GM12878 (cell line): ENCODE measurements around the gene PALLD. TPM values are rescaled to one million over a fixed set of nuclear protein-coding genes. Genes with fewer than 3 reads are reported as not detected.

Experiments
- ATAC-seq: fragments of 200-7000 bp; cut with Tn5 transposase; 3 replicates; pipeline ENCODE4 v1.9.1; 2020; ENCODE audit warnings: mild to moderate bottlenecking, moderate library complexity
- BruUV-seq: library from RNA; stranded (reverse); fragments of 400-500 nt; replicated peaks from 2 replicates; lab custom pipeline; 2021; lab: Mats Ljungman, UMichigan
- CTCF ChIA-PET: fragments of 300-600 bp; sonication (Branson Sonifier 250); formaldehyde crosslinking; extraction: SDS; loops from one replicate; lab custom pipeline; 2021; ENCODE audit warnings: inconsistent platforms; lab: Yijun Ruan, JAX
- POLR2A ChIA-PET: fragments of 350-600 bp; formaldehyde crosslinking; extraction: SDS; loops from one replicate; lab custom pipeline; 2021; ENCODE audit warnings: inconsistent platforms; lab: Charles Lee
- RAD21 ChIA-PET: fragments of 300-600 bp; sonication (Branson Sonifier 250); formaldehyde crosslinking; loops from one replicate; lab custom pipeline; 2023; ENCODE audit warnings: antibody characterized with exemption; ENCODE audit not compliant: unreplicated experiment; lab: Charles Lee
- SMC1A ChIA-PET: fragments of 300-600 bp; sonication (Branson Sonifier 250); formaldehyde crosslinking; loops from one replicate; lab custom pipeline; 2023; ENCODE audit not compliant: unreplicated experiment, uncharacterized antibody; lab: Charles Lee
- DNase-seq: peaks from one replicate; pipeline ENCODE4 v3.0.0-alpha.2; 2011; ENCODE audit warnings: low read depth, low spot score
- FAIRE-seq: peaks from 3 replicates; lab custom pipeline; 2011; peaks lifted over from hg19 to GRCh38; lab: Jason Lieb, UNC
- H2AFZ ChIP-seq: 2 replicates; pipeline ENCODE4 v1.6.0; 2011; ENCODE audit warnings: low read depth, low read length, control low read depth; ENCODE audit not compliant: control insufficient read depth
- H3K27ac ChIP-seq: 2 replicates; pipeline ENCODE4 v1.5.1; 2011; ENCODE audit warnings: control low read depth; ENCODE audit not compliant: control insufficient read depth, insufficient read depth
- H3K27me3 ChIP-seq, 2 experiments: replicated peaks in 1 of 2; 2 replicates each; pipeline versions ENCODE4 v1.6.0 to v1.6.1; 2011; ENCODE audit warnings: low read length in 1 of 2; ENCODE audit not compliant: control insufficient read depth in 2 of 2, insufficient read depth in 2 of 2
- H3K36me3 ChIP-seq, 2 experiments: 2 replicates each; pipeline ENCODE4 v1.5.1; 2011; ENCODE audit warnings: low read length in 1 of 2; ENCODE audit not compliant: control insufficient read depth in 2 of 2, insufficient read depth in 2 of 2
- H3K4me1 ChIP-seq: 2 replicates; pipeline ENCODE4 v1.6.1; 2011; ENCODE audit warnings: mild to moderate bottlenecking, low read length, moderate library complexity, mixed read lengths; ENCODE audit not compliant: control insufficient read depth, insufficient read depth
- H3K4me2 ChIP-seq: 2 replicates; pipeline ENCODE4 v1.6.0; 2011; ENCODE audit warnings: control low read depth; ENCODE audit not compliant: control insufficient read depth, insufficient read depth
- H3K4me3 ChIP-seq: fragments of 200-600 bp; sonication (generic); 2 replicates; pipeline ENCODE4 v1.5.1; 2016
- H3K79me2 ChIP-seq: 2 replicates; pipeline ENCODE4 v1.6.0; 2011; ENCODE audit warnings: low read length; ENCODE audit not compliant: control insufficient read depth, insufficient read depth
- H3K9ac ChIP-seq: 2 replicates; pipeline ENCODE4 v1.8.0; 2011; ENCODE audit warnings: low read length, control low read depth, mixed read lengths; ENCODE audit not compliant: control insufficient read depth, insufficient read depth
- H3K9me3 ChIP-seq: replicated peaks from 3 replicates; pipeline ENCODE4 v1.5.1; 2011; ENCODE audit warnings: mild to moderate bottlenecking, low read length; ENCODE audit not compliant: control insufficient read depth, insufficient read depth
- H4K20me1 ChIP-seq: 2 replicates; pipeline ENCODE4 v1.6.0; 2011; ENCODE audit not compliant: control insufficient read depth, insufficient read depth
- CREM ChIP-seq: IDR thresholded peaks from 2 replicates; pipeline ENCODE4 v1.6.1; 2014; ENCODE audit warnings: antibody characterized with exemption, low read depth
- CTCF ChIP-seq, 3 experiments: IDR thresholded peaks in 2 of 3; conservative IDR thresholded peaks in 1 of 3; 2 replicates each; pipeline ENCODE4 v1.5.1; 2011; ENCODE audit warnings: low read depth in 3 of 3, low read length in 3 of 3, mild to moderate bottlenecking in 3 of 3, control low read depth in 2 of 3, moderate library complexity in 2 of 3, inconsistent platforms in 1 of 3, mixed read lengths in 1 of 3; ENCODE audit not compliant: control insufficient read depth in 2 of 3, insufficient read depth in 1 of 3; ENCODE audit errors: extremely low read depth in 1 of 3
- EED ChIP-seq: sonication (generic); IDR thresholded peaks from 2 replicates; pipeline ENCODE4 v1.6.1; 2016; ENCODE audit warnings: antibody characterized with exemption, low read depth
- ETV6 ChIP-seq, 2 experiments: fragments of 450-650 bp in 1 of 2; IDR thresholded peaks in 1 of 2; conservative IDR thresholded peaks in 1 of 2; 2 replicates each; pipeline ENCODE4 v1.6.1; 2014; ENCODE audit warnings: antibody characterized with exemption in 1 of 2, borderline replicate concordance in 1 of 2, low read depth in 1 of 2, mild to moderate bottlenecking in 1 of 2, moderate library complexity in 1 of 2
- KDM1A ChIP-seq: fragments of 200-600 bp; sonication (generic); IDR thresholded peaks from 2 replicates; pipeline ENCODE4 v1.6.1; 2016; ENCODE audit warnings: borderline replicate concordance
- YBX1 ChIP-seq: fragments of 450-650 bp; IDR thresholded peaks from 2 replicates; pipeline ENCODE4 v1.6.1; 2016; ENCODE audit warnings: antibody characterized with exemption
- YY1 ChIP-seq: IDR thresholded peaks from 2 replicates; pipeline ENCODE4 v1.6.1; 2011; ENCODE audit warnings: low read depth, mild to moderate bottlenecking, low read length
- WGBS: methylation state at CpG from one replicate; pipeline ENCODE4 v1.1.6; 2016; ENCODE audit warnings: low lambda C conversion rate; ENCODE audit not compliant: insufficient replicate concordance, insufficient coverage; ENCODE audit errors: missing lambda C conversion rate; 5-methylcytosine and 5-hydroxymethylcytosine counted together
- in situ Hi-C: fragments of 300-500 bp; cut with MboI; formaldehyde crosslinking; loops from 9 replicates; pipeline ENCODE4 v1.14.3; 2018; ENCODE audit warnings: mixed read lengths
- intact Hi-C: fragments of 100-400 bp; cut with micrococcal nuclease; formaldehyde crosslinking; loops from one replicate; pipeline ENCODE4 v1.14.2; 2022; ENCODE audit not compliant: unreplicated experiment
- polyA plus RNA-seq, 11 experiments: library from polyadenylated mRNA; depleted of rRNA in 4 of 11; unstranded in 6 of 11; stranded (reverse) in 5 of 11; fragments of >200 nt; fragmentation: Nextera tagmentation in 4 of 11; fragmentation: Illumina TruSeq in 1 of 11; extraction: Ambion mirVana in 4 of 11; extraction: Trizol in 1 of 11; gene quantifications; 1 replicate in 1 of 11; 2 replicates in 10 of 11; pipeline versions ENCODE4 v1.2.1 to v1.2.3, GENCODE V29; 2011 to 2016; ENCODE audit warnings: inconsistent platforms in 2 of 11, missing spikeins in 2 of 11, low read depth in 1 of 11
- total RNA-seq, 4 experiments: library from RNA; depleted of rRNA in 3 of 4; stranded (reverse); fragments of >200 nt in 3 of 4; fragmentation: Illumina TruSeq in 1 of 4; extraction: Trizol in 1 of 4; gene quantifications; 2 replicates each; pipeline versions ENCODE4 v1.2.1 to v1.2.3, GENCODE V29; 2013 to 2021
- TF ChIP-seq, protein P1 (sequence below): fragments of 450-650 bp; formaldehyde crosslinking; IDR thresholded peaks from 2 replicates; pipeline ENCODE4 v1.4.0; 2022; ENCODE audit warnings: mild to moderate bottlenecking, moderate library complexity
- TF ChIP-seq, protein P2 (sequence below): fragments of 450-650 bp; IDR thresholded peaks from 2 replicates; pipeline ENCODE4 v1.6.1; 2016; ENCODE audit warnings: mild to moderate bottlenecking
- TF ChIP-seq, protein P3 (sequence below): fragments of 150-350 bp; IDR thresholded peaks from 2 replicates; pipeline ENCODE4 v1.6.1; 2016; ENCODE audit warnings: low read depth, low read length
- TF ChIP-seq, protein P4 (sequence below): IDR thresholded peaks from 2 replicates; pipeline ENCODE4 v1.6.1; 2011; ENCODE audit warnings: mild to moderate bottlenecking, low read depth, low read length, moderate library complexity; ENCODE audit not compliant: insufficient replicate concordance

Gene PALLD
- total and polyA plus RNA-seq, 10 of the 15 experiments (the other 5 are each of a cell fraction or from before 2014, with no cell fraction given): 1.0 to 7.7 (median 1.7) TPM

DNA sequence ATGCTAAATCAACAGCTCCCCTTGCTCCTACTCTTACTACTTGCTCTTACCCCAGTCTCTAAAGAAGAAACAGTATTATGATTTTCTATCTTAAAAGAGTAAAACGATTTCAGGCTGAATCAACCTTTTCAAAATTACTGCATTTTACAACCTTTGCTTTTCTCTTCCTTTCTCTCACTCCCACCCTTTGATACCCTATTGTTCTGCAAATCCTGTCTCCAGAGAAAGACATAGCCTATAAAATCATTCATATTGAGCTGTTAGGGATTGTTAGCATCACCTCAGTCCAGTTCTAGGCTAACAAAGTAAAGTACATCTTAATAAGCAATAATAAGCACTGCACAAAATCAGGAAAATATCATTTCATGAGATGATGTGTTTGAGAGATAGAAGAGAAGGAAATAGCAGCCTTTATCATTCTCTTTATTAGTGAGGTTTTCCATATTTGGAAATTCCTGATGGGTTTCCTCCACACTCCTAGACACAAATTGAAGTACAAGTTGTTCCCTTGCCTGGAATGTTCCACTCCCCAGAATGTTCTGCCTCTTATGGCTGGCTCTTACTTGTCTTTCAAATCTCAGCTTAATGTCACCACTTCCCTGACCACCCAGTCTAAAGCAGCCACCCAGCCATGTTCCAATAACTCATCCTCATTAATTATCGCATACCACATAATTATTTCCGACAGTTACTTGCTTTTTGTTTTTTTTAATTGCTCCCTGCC lies 219.7 kb downstream of the PALLD start:
- Histone ChIP-seq H3K4me2 (no peak overlapping the region), H3K9ac (no peak overlapping the region), H3K36me3 (no peaks in the 10 kb centered on the region), H3K27ac (no peak overlapping the region), H3K4me3 (no peak overlapping the region), H3K79me2 (no peaks in the 10 kb centered on the region), H3K4me1 (no peaks in the 10 kb centered on the region), H3K9me3 (no peaks in the 10 kb centered on the region), H4K20me1 (no peaks in the 10 kb centered on the region), H3K27me3 (no peaks in the 10 kb centered on the region), H2AFZ (no peak overlapping the region)
- ChIA-PET POLR2A (no interaction called here), RAD21 (interaction anchor here (1.0 to 2.1 kb wide), 6 partner anchors 9 to 136 kb away, joined by 3 to 5 read pairs (median 4); no protein-coding TSS in a partner anchor), CTCF (interaction anchor here (1.0 to 1.6 kb wide), 2 partner anchors 207 to 769 kb away, joined by 4 to 7 read pairs; no protein-coding TSS in a partner anchor), SMC1A (interaction anchor here (0.6 to 2.8 kb wide), 7 partner anchors 8 to 209 kb away, joined by 3 to 7 read pairs (median 3); no protein-coding TSS in a partner anchor)
- no peak for DNase-seq
- intact Hi-C loops: loop anchor here (10.0 kb wide), 1 partner anchor 532 kb away; no protein-coding TSS in a partner anchor
- no peak for ATAC-seq
- no TSS peak for BruUV-seq
- in situ Hi-C loops: no loop called here
- no peak for FAIRE-seq
- WGBS: 36% methylated on average over 3 of the region's 3 CpGs
- no peak for TF ChIP-seq KDM1A
- TF ChIP-seq, protein P1, sequence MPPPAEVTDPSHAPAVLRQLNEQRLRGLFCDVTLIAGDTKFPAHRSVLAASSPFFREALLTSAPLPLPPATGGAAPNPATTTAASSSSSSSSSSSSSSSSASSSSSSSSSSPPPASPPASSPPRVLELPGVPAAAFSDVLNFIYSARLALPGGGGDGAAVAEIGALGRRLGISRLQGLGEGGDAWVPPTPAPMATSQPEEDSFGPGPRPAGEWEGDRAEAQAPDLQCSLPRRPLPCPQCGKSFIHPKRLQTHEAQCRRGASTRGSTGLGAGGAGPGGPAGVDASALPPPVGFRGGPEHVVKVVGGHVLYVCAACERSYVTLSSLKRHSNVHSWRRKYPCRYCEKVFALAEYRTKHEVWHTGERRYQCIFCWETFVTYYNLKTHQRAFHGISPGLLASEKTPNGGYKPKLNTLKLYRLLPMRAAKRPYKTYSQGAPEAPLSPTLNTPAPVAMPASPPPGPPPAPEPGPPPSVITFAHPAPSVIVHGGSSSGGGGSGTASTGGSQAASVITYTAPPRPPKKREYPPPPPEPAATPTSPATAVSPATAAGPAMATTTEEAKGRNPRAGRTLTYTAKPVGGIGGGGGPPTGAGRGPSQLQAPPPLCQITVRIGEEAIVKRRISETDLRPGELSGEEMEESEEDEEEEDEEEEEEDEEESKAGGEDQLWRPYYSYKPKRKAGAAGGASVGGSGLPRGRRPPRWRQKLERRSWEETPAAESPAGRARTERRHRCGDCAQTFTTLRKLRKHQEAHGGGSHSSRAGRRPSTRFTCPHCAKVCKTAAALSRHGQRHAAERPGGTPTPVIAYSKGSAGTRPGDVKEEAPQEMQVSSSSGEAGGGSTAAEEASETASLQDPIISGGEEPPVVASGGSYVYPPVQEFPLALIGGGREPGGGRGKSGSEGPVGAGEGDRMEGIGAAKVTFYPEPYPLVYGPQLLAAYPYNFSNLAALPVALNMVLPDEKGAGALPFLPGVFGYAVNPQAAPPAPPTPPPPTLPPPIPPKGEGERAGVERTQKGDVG (CRISPR knock-in tag): no peak
- TF ChIP-seq, protein P2, sequence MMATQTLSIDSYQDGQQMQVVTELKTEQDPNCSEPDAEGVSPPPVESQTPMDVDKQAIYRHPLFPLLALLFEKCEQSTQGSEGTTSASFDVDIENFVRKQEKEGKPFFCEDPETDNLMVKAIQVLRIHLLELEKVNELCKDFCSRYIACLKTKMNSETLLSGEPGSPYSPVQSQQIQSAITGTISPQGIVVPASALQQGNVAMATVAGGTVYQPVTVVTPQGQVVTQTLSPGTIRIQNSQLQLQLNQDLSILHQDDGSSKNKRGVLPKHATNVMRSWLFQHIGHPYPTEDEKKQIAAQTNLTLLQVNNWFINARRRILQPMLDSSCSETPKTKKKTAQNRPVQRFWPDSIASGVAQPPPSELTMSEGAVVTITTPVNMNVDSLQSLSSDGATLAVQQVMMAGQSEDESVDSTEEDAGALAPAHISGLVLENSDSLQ: no peak
- TF ChIP-seq YBX1: no peak
- TF ChIP-seq EED: no peak
- TF ChIP-seq YY1: no peak
- TF ChIP-seq CTCF (IDR thresholded peaks at IDR 0.05 in 2 of 3, conservative IDR thresholded peaks at IDR 0.05 in 1 of 3; ENCODE audit: control insufficient read depth in 2 of 3, extremely low read depth in 1 of 3, insufficient read depth in 1 of 3, low read depth in 3 of 3, low read length in 3 of 3): no peak
- no peak for TF ChIP-seq CREM
- no peak for TF ChIP-seq ETV6 (conservative IDR thresholded peaks at IDR 0.05 in 1 of 2, IDR thresholded peaks at IDR 0.05 in 1 of 2; ENCODE audit: borderline replicate concordance in 1 of 2, low read depth in 1 of 2)
- TF ChIP-seq, protein P3, sequence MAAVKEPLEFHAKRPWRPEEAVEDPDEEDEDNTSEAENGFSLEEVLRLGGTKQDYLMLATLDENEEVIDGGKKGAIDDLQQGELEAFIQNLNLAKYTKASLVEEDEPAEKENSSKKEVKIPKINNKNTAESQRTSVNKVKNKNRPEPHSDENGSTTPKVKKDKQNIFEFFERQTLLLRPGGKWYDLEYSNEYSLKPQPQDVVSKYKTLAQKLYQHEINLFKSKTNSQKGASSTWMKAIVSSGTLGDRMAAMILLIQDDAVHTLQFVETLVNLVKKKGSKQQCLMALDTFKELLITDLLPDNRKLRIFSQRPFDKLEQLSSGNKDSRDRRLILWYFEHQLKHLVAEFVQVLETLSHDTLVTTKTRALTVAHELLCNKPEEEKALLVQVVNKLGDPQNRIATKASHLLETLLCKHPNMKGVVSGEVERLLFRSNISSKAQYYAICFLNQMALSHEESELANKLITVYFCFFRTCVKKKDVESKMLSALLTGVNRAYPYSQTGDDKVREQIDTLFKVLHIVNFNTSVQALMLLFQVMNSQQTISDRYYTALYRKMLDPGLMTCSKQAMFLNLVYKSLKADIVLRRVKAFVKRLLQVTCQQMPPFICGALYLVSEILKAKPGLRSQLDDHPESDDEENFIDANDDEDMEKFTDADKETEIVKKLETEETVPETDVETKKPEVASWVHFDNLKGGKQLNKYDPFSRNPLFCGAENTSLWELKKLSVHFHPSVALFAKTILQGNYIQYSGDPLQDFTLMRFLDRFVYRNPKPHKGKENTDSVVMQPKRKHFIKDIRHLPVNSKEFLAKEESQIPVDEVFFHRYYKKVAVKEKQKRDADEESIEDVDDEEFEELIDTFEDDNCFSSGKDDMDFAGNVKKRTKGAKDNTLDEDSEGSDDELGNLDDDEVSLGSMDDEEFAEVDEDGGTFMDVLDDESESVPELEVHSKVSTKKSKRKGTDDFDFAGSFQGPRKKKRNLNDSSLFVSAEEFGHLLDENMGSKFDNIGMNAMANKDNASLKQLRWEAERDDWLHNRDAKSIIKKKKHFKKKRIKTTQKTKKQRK: no peak
- TF ChIP-seq, protein P4, sequence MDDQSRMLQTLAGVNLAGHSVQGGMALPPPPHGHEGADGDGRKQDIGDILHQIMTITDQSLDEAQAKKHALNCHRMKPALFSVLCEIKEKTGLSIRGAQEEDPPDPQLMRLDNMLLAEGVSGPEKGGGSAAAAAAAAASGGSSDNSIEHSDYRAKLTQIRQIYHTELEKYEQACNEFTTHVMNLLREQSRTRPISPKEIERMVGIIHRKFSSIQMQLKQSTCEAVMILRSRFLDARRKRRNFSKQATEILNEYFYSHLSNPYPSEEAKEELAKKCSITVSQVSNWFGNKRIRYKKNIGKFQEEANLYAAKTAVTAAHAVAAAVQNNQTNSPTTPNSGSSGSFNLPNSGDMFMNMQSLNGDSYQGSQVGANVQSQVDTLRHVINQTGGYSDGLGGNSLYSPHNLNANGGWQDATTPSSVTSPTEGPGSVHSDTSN: no peak
